GM15510 (cell line): ENCODE measurements around the gene XRCC3.

Experiments used
- POLR2A ChIP-seq: IDR thresholded peaks from 3 replicates; pipeline ENCODE4 v1.6.1; 2011; ENCODE audit warnings: borderline replicate concordance; ENCODE audit not compliant: insufficient read length; ENCODE audit errors: extremely low read depth

The XRCC3 gene

GRCh38 chr14:103687712-103688111 lies 27.5 kb downstream of the XRCC3 start:
- no peak for TF ChIP-seq POLR2A

- TF ChIP-seq POLR2A: no peak
Observed at GRCh38 chr14:103686831-103687485, 28.3 kb downstream of the XRCC3 start.

GRCh38 chr14:103685276-103686211 lies 29.7 kb downstream of the XRCC3 start:
- no peak for TF ChIP-seq POLR2A

GRCh38 chr14:103684871-103685270 lies 30.4 kb downstream of the XRCC3 start:
- no peak for TF ChIP-seq POLR2A

GRCh38 chr14:103684471-103684870 lies 30.8 kb downstream of the XRCC3 start:
- no peak for TF ChIP-seq POLR2A

- TF ChIP-seq POLR2A: no peak
Observed at GRCh38 chr14:103683139-103683538, 32.1 kb downstream of the XRCC3 start.

- TF ChIP-seq POLR2A: no peak
Observed at GRCh38 chr14:103680491-103681231, 34.6 kb downstream of the XRCC3 start.

GRCh38 chr14:103679351-103679750 lies 35.9 kb downstream of the XRCC3 start:
- no peak for TF ChIP-seq POLR2A

- TF ChIP-seq POLR2A: no peak
Observed at GRCh38 chr14:103676881-103677675, 38.2 kb downstream of the XRCC3 start.

- no peak for TF ChIP-seq POLR2A
Observed at GRCh38 chr14:103675957-103676356, 39.3 kb downstream of the XRCC3 start.

- TF ChIP-seq POLR2A: no peak
Observed at GRCh38 chr14:103671911-103672310, 43.3 kb downstream of the XRCC3 start.

GRCh38 chr14:103669370-103669769 lies 45.9 kb downstream of the XRCC3 start:
- no peak for TF ChIP-seq POLR2A

GRCh38 chr14:103668117-103668516 lies 47.1 kb downstream of the XRCC3 start:
- TF ChIP-seq POLR2A: no peak

GRCh38 chr14:103667671-103668070 lies 47.6 kb downstream of the XRCC3 start:
- no peak for TF ChIP-seq POLR2A
